Measurements from ENCODE around the gene CABYR. TPM values are rescaled to one million over a fixed set of nuclear protein-coding genes. Genes with fewer than 3 reads are reported as not detected.
A peak's percentile ranks its signal among the peaks of the same experiment; 100 is the strongest.

CABYR gene, protein sequence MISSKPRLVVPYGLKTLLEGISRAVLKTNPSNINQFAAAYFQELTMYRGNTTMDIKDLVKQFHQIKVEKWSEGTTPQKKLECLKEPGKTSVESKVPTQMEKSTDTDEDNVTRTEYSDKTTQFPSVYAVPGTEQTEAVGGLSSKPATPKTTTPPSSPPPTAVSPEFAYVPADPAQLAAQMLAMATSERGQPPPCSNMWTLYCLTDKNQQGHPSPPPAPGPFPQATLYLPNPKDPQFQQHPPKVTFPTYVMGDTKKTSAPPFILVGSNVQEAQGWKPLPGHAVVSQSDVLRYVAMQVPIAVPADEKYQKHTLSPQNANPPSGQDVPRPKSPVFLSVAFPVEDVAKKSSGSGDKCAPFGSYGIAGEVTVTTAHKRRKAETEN
- total RNA-seq (2022) (3.3 and 4.4 TPM in 2 replicates), Bru-seq, nascent RNA (percentile 45 among the genes with signal in this experiment), BruChase-seq, experiment 1, labeled RNA remaining after a 2-hour chase (percentile 44 among the genes with signal in this experiment), BruChase-seq, experiment 2, labeled RNA remaining after a 6-hour chase (percentile 43 among the genes with signal in this experiment)
- long read RNA-seq, partial matches to known transcripts: 0 of 3 reads
- long read RNA-seq, other reads (novel, unspliced or antisense): 1 of 3 reads

DNA sequence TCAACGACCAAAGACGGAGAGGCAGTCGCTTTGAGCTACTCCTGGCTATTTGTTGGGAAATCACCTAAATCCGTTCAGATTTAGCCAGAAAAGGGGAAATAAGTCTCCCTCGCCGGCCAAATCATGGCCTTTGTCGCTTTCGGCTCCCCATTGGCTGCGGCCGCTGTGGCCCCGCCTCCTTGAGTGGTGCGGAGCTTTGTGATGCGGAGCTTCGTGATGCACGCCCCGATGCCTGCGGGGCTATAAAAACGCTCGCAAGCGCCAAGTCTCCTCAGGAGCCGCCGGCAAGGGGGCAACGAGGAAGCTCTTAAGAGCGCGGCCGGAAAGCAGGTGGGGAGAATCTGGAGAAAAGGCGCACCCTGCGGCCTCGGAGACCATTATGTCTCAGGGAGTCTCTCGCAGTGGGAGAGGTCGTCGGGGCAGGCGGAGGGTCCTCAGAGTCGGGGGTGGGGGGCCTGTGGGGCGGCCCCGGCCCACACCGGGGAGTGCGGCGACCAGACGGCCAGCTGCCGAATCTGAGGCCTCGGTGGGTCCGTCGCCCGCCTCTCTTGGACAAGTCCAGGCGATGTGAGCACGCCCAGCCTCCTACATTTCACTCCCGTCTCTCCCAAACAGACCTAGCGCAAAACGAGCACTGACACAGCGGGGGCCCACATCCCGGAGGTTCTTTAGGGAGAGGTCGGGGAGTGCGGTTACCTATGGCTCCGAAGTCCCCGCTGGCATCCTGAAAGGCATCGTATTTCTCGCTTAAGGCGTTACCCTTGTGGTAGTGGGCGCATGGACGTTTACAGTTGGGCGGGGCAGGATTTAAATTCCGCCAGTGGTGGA is at the start of gene CABYR:
Gene CABYR, plus strand, starts transcription at position 274 of the 828 bp plus-strand sequence. CDS start 4,053 bp downstream, outside the sequence.
- ChIA-PET POLR2A (interaction anchor here (0.5 to 0.7 kb wide), 7 partner anchors 22 to 640 kb away, joined by 3 to 4 read pairs (median 3); no protein-coding TSS in a partner anchor), CTCF (interaction anchor here (0.6 to 1.2 kb wide), 2 partner anchors 87 to 350 kb away, joined by 3 to 5 read pairs; no protein-coding TSS in a partner anchor)
- Mint-ChIP-seq H3K27me3 (ENCODE audit: insufficient read depth, unreplicated experiment) (no peaks in the 10 kb centered on the region), H3K4me1 (ENCODE audit: low read depth, unreplicated experiment) (no peaks in the 10 kb centered on the region), H3K4me3 (ENCODE audit: unreplicated experiment) (peak within 1 kb of the TSS; percentile 67), H3K9me3 (ENCODE audit: unreplicated experiment) (no peaks in the 10 kb centered on the region), H3K36me3 (ENCODE audit: insufficient read depth, unreplicated experiment) (peaks cover 7% of the 10 kb centered on the region), H3K27ac (ENCODE audit: unreplicated experiment) (peak within 1 kb of the TSS; percentile 91)
- DNase-seq: peak; percentile 76 to 84
- Histone ChIP-seq H3K36me3 (ENCODE audit: control insufficient read depth, insufficient read depth, low read length) (no peaks in the 10 kb centered on the region), H3K4me3 (ENCODE audit: low read depth, low read length) (peak within 1 kb of the TSS; percentile 51), H3K9me3 (no peaks in the 10 kb centered on the region), H3K4me1 (no peaks in the 10 kb centered on the region), H3K27me3 (replicated peaks; ENCODE audit: control insufficient read depth, insufficient read depth, low read length) (no peaks in the 10 kb centered on the region)
- intact Hi-C loops (cut with micrococcal nuclease; ENCODE audit: unreplicated experiment): no loop called here
- TF ChIP-seq, protein P1, sequence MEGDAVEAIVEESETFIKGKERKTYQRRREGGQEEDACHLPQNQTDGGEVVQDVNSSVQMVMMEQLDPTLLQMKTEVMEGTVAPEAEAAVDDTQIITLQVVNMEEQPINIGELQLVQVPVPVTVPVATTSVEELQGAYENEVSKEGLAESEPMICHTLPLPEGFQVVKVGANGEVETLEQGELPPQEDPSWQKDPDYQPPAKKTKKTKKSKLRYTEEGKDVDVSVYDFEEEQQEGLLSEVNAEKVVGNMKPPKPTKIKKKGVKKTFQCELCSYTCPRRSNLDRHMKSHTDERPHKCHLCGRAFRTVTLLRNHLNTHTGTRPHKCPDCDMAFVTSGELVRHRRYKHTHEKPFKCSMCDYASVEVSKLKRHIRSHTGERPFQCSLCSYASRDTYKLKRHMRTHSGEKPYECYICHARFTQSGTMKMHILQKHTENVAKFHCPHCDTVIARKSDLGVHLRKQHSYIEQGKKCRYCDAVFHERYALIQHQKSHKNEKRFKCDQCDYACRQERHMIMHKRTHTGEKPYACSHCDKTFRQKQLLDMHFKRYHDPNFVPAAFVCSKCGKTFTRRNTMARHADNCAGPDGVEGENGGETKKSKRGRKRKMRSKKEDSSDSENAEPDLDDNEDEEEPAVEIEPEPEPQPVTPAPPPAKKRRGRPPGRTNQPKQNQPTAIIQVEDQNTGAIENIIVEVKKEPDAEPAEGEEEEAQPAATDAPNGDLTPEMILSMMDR (IDR thresholded peaks at IDR 0.05; ENCODE audit: insufficient read depth in 1 of 2, low read depth in 1 of 2, low read length in 1 of 2, severe bottlenecking in 1 of 2, unreplicated experiment in 1 of 2): no peak
- BruUV-seq (replicated peaks): TSS peak; percentile 78

DNA sequence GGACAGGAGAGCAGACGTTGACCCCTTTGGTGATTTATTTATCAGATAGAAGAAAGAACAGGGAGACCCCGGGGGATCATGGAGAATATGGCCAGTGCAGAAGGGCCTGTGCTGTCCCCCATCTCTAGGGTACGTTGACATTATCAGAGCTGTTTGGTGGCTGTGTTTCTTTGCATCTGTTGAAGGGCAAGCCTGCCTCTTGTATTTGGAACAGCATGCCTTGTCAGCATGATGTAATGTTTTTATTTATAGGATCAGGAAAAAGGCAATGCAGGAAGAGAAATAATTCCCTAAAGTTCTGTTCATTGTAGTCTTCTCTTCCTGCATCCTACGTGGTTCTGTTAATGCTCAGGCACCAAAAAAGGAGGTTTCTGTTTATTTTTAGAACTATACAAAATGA is 49.8 kb upstream of the CABYR start:
- ChIA-PET CTCF (no interaction called here), POLR2A (no interaction called here)
- DNase-seq: no peak
- H3K36me3 ChIP-seq (ENCODE audit: control insufficient read depth, insufficient read depth, low read length): no peaks in the 10 kb centered on the region
- Mint-ChIP-seq H3K4me3 (ENCODE audit: unreplicated experiment) (no peak overlapping the region), H3K36me3 (ENCODE audit: insufficient read depth, unreplicated experiment) (no peaks in the 10 kb centered on the region), H3K9me3 (ENCODE audit: unreplicated experiment) (no peaks in the 10 kb centered on the region), H3K4me1 (ENCODE audit: low read depth, unreplicated experiment) (peaks cover 7% of the 10 kb centered on the region), H3K27me3 (ENCODE audit: insufficient read depth, unreplicated experiment) (no peaks in the 10 kb centered on the region), H3K27ac (ENCODE audit: unreplicated experiment) (no peak overlapping the region)
- BruUV-seq (replicated peaks): no TSS peak
- intact Hi-C loops (cut with micrococcal nuclease; ENCODE audit: unreplicated experiment): no loop called here
- no peaks in the 10 kb centered on the region for H3K4me1 ChIP-seq
- H3K4me3 ChIP-seq (ENCODE audit: low read depth, low read length): no peak overlapping the region
- H3K9me3 ChIP-seq: no peaks in the 10 kb centered on the region
- H3K27me3 ChIP-seq (replicated peaks; ENCODE audit: control insufficient read depth, insufficient read depth, low read length): no peaks in the 10 kb centered on the region
- TF ChIP-seq, protein P1 (IDR thresholded peaks at IDR 0.05; ENCODE audit: insufficient read depth in 1 of 2, low read depth in 1 of 2, low read length in 1 of 2, severe bottlenecking in 1 of 2, unreplicated experiment in 1 of 2): no peak
